GM12872 (cell line): Measurements from ENCODE around the gene SIRT1.

Source experiments
- TF ChIP-seq, protein P1 (sequence below): IDR thresholded peaks from 3 replicates; pipeline ENCODE4 v1.5.1; 2011; ENCODE audit warnings: low read depth, mild to moderate bottlenecking, low read length, moderate library complexity; ENCODE audit not compliant: insufficient read depth

Gene SIRT1

DNA sequence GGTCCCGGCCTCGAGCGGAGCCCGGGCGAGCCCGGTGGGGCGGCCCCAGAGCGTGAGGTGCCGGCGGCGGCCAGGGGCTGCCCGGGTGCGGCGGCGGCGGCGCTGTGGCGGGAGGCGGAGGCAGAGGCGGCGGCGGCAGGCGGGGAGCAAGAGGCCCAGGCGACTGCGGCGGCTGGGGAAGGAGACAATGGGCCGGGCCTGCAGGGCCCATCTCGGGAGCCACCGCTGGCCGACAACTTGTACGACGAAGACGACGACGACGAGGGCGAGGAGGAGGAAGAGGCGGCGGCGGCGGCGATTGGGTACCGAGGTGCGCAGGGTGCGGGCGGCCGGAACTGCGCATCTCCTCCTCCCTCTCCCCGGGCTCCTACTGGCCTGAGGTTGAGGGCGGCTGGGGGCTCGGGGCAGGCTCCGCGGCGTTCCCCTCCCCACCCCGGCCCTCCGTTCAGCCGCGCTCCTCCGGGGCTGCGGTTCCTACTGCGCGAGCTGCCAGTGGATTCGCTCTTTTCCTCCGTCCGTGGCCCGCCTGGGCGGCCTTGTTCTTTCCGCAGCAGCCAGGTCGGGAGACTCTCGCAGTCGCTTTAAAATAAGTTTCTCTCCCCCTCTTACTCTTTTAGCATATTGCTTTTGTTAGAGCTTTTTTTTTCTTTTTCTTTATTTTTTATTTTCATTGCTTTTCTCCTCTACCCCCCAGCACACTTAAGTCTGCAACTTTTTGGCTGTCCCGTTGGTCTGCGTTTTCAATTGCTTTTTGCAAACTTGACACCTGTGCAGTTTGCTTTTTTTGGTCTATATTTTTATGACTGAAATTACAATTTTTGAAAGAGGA is 600 bp downstream of the SIRT1 start:
- TF ChIP-seq, protein P1, sequence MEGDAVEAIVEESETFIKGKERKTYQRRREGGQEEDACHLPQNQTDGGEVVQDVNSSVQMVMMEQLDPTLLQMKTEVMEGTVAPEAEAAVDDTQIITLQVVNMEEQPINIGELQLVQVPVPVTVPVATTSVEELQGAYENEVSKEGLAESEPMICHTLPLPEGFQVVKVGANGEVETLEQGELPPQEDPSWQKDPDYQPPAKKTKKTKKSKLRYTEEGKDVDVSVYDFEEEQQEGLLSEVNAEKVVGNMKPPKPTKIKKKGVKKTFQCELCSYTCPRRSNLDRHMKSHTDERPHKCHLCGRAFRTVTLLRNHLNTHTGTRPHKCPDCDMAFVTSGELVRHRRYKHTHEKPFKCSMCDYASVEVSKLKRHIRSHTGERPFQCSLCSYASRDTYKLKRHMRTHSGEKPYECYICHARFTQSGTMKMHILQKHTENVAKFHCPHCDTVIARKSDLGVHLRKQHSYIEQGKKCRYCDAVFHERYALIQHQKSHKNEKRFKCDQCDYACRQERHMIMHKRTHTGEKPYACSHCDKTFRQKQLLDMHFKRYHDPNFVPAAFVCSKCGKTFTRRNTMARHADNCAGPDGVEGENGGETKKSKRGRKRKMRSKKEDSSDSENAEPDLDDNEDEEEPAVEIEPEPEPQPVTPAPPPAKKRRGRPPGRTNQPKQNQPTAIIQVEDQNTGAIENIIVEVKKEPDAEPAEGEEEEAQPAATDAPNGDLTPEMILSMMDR, result no peak

DNA sequence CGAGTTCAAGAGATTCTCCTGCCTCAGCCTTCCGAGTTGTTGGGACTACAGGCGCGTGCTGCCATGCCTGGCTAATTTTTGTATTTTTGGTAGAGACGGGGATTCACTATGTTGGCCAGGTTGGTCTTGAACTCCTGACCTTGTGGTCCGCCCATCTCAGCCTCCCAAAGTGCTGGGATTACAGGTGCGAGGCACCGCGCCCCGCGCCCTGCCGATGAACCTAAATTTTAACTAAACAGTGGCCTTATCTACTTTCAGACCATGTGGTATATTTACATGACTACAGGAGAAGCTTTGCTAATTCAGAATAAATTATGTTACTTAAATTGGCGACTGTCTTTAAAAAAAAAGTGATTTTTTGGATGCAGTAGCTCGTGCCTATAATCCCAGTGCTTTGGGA is 9.2 kb downstream of the SIRT1 start:
- TF ChIP-seq, protein P1, result no peak

DNA sequence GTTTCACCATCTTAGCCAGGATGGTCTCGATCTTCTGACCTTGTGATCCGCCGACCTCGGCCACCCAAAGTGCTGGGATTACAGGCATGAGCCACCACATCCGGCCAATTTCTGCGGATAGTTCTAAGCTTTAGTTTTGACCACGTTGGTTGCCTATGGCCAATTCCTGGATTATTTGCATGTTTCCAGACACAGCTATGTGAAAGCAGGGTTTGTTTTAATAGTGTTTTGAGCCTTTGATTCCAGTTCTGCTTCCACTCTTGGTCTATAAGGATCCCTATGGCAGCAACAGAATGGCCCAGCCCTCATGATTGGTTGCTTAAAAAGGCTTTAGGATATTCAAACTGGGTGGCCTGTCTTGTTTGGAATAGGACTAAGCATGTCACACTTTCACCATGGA is 19.1 kb downstream of the SIRT1 start:
- TF ChIP-seq, protein P1, result no peak

DNA sequence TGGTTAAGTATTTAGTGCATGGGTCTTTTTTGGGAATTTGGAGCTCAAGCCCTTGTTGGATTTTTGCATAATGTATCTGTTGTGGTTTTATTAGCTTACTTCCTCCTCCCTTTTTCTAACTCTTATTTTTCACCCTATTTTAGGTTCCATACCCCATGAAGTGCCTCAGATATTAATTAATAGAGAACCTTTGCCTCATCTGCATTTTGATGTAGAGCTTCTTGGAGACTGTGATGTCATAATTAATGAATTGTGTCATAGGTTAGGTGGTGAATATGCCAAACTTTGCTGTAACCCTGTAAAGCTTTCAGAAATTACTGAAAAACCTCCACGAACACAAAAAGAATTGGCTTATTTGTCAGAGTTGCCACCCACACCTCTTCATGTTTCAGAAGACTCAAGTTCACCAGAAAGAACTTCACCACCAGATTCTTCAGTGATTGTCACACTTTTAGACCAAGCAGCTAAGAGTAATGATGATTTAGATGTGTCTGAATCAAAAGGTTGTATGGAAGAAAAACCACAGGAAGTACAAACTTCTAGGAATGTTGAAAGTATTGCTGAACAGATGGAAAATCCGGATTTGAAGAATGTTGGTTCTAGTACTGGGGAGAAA is 28.0 kb downstream of the SIRT1 start:
- TF ChIP-seq, protein P1, result no peak

DNA sequence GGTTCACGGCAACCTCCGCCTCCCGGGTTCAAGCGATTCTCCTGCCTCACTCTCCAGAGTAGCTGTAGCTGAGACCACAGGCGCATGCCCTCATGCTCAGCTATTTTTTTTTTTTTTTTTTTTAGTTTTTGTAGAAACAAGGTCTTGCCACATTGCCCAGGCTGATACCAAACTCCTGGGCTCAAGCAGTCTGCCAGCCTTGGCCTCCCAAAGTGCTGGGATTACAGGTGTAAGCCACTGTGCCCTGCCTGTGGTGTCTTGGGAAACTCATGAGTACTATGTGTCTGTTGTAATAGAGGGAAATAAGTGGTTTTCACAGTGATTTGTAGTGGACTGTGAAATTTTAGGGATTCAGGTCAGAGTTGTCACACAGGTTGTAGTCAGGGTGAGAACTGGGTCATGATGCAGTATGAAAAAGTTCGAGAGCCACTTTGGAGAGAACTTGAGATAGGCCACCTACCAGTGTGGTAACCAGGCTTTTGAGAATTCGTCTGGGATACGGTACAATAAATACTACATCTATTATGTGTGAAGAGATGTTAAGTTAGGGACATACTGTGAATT is 30.4 kb downstream of the SIRT1 start:
- TF ChIP-seq, protein P1, result no peak

- TF ChIP-seq, protein P1, result no peak
Measured at GRCh38 chr10:67917169-67917568, 32.7 kb downstream of the SIRT1 start.

- TF ChIP-seq, protein P1, result no peak
Measured at GRCh38 chr10:67917679-67918078, 33.2 kb downstream of the SIRT1 start.
